HG03378 (cell line): ENCODE measurements around the gene FOXO1.
A peak's percentile ranks its signal among the peaks of the same experiment; 100 is the strongest.

Experiments used
- ATAC-seq: cut with Tn5 transposase; IDR thresholded peaks from one replicate; pipeline ENCODE4 v1.9.1; 2021; ENCODE audit warnings: mild to moderate bottlenecking, moderate library complexity; ENCODE audit not compliant: unreplicated experiment

The FOXO1 gene

GRCh38 chr13:40640202-40640601 lies 26.2 kb downstream of the FOXO1 start:
- no peak for ATAC-seq

GRCh38 chr13:40639221-40639681 lies 27.2 kb downstream of the FOXO1 start:
- no peak for ATAC-seq

GRCh38 chr13:40637643-40638042 lies 28.8 kb downstream of the FOXO1 start:
- no peak for ATAC-seq

GRCh38 chr13:40635315-40635995 lies 31.0 kb downstream of the FOXO1 start:
- no peak for ATAC-seq

GRCh38 chr13:40632915-40633314 lies 33.5 kb downstream of the FOXO1 start:
- no peak for ATAC-seq

GRCh38 chr13:40631605-40632004 lies 34.8 kb downstream of the FOXO1 start:
- peak; percentile 42 for ATAC-seq

GRCh38 chr13:40629678-40630384 lies 36.6 kb downstream of the FOXO1 start:
- ATAC-seq = peak; percentile 80

GRCh38 chr13:40626977-40627376 lies 39.5 kb downstream of the FOXO1 start:
- no peak for ATAC-seq

- ATAC-seq = no peak
Measured at GRCh38 chr13:40626561-40626960, 39.9 kb downstream of the FOXO1 start.

GRCh38 chr13:40624986-40625385 lies 41.5 kb downstream of the FOXO1 start:
- no peak for ATAC-seq

- ATAC-seq = no peak
Measured at GRCh38 chr13:40624383-40624782, 42.1 kb downstream of the FOXO1 start.

- no peak for ATAC-seq
Measured at GRCh38 chr13:40622761-40623160, 43.7 kb downstream of the FOXO1 start.

GRCh38 chr13:40622246-40622645 lies 44.2 kb downstream of the FOXO1 start:
- ATAC-seq = no peak

- ATAC-seq = no peak
Measured at GRCh38 chr13:40619479-40619814, 47.0 kb downstream of the FOXO1 start.

GRCh38 chr13:40618581-40619478 lies 47.6 kb downstream of the FOXO1 start:
- no peak for ATAC-seq

- no peak for ATAC-seq
Measured at GRCh38 chr13:40617801-40618356, 48.6 kb downstream of the FOXO1 start.

- no peak for ATAC-seq
Measured at GRCh38 chr13:40615619-40616018, 50.8 kb downstream of the FOXO1 start.

GRCh38 chr13:40613914-40614313 lies 52.5 kb downstream of the FOXO1 start:
- ATAC-seq = no peak

GRCh38 chr13:40613192-40613818 lies 53.1 kb downstream of the FOXO1 start:
- ATAC-seq = peak; percentile 77

- ATAC-seq = no peak
Measured at GRCh38 chr13:40612041-40612440, 54.4 kb downstream of the FOXO1 start.

- no peak for ATAC-seq
Measured at GRCh38 chr13:40611635-40612034, 54.8 kb downstream of the FOXO1 start.
